NT2/D1 (cell line): ENCODE measurements around the gene UBASH3B.

Experiments used
- SUZ12 ChIP-seq: IDR thresholded peaks from 2 replicates; pipeline ENCODE4 v1.6.1; 2011; ENCODE audit not compliant: insufficient read length, insufficient read depth; ENCODE audit errors: extremely low read depth
- YY1 ChIP-seq: IDR thresholded peaks from 2 replicates; pipeline ENCODE4 v1.6.1; 2011; ENCODE audit not compliant: insufficient read length, insufficient read depth
- ZNF274 ChIP-seq: IDR thresholded peaks from 2 replicates; pipeline ENCODE4 v1.6.1; 2011; ENCODE audit warnings: mild to moderate bottlenecking, low read depth, low read length

GRCh38 chr11:122813894-122814270 lies 158.4 kb downstream of the UBASH3B start:
- TF ChIP-seq ZNF274 = no peak
- no peak for TF ChIP-seq SUZ12
- no peak for TF ChIP-seq YY1
